Stimulated activated naive CD8-positive, alpha-beta T cell treated with anti-CD3 and anti-CD28 coated beads, Interleukin-15, Interleukin-2, amounts not matched to agents 100 ng/mL and 50 ng/mL, for 24 hours (primary cell): ENCODE data around the gene TRAF5.
"Not testable (repeated sequence)": the region's sequence is repeated elsewhere in the genome, so short reads cannot be mapped to it uniquely, and the experiment has no call there.

Source experiments
- H3K27ac Mint-ChIP-seq: one replicate; pipeline ENCODE4 v1.8.0; 2021; ENCODE audit warnings: mild to moderate bottlenecking, mixed read lengths
- H3K27me3 Mint-ChIP-seq: one replicate; pipeline ENCODE4 v1.8.0; 2021; ENCODE audit warnings: mixed read lengths
- H3K36me3 Mint-ChIP-seq: one replicate; pipeline ENCODE4 v1.8.0; 2021; ENCODE audit warnings: low read depth, mixed read lengths
- H3K4me1 Mint-ChIP-seq: one replicate; pipeline ENCODE4 v1.8.0; 2021; ENCODE audit warnings: low read depth, mixed read lengths
- H3K4me3 Mint-ChIP-seq: one replicate; pipeline ENCODE4 v1.8.0; 2021; ENCODE audit warnings: mild to moderate bottlenecking, mixed read lengths
- H3K9me3 Mint-ChIP-seq: one replicate; pipeline ENCODE4 v1.8.0; 2021; ENCODE audit warnings: mixed read lengths

TRAF5 gene

DNA sequence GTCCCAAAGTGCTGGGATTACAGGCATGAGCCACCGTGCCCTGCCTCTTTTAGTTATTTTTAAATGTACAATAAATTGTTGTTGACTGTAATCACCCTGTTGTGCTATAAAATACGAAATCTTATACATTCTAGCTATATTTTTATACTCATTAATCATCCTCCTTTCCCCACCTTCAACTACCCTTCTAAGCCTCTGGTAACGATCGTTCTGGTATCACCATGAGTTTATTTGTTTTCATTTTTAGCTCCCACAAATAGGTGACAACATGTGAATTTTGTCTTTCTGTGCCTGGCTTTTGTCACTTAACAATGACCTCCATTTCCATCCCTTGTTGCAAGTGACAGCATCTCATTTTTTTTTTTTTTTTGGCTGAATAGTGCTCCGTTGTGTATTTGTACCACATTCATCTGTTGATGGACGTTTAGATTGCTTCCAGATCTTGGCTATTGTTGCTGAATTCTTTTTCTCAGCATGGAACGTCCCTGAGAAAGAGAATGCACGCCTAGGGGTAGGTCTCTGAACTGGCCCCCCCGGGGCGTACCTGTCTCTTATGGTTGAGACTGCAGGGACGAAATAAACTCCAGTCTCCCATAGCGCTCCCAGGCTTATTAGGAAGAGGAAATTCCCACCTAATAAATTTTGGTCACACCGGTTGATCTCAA, 71.8 kb downstream of the TRAF5 start:
- not testable (repeated sequence) for H3K4me1 Mint-ChIP-seq, H3K9me3 Mint-ChIP-seq, H3K27me3 Mint-ChIP-seq, H3K4me3 Mint-ChIP-seq, H3K27ac Mint-ChIP-seq
- H3K36me3 Mint-ChIP-seq, result peaks cover 33% of the 10 kb centered on the region

DNA sequence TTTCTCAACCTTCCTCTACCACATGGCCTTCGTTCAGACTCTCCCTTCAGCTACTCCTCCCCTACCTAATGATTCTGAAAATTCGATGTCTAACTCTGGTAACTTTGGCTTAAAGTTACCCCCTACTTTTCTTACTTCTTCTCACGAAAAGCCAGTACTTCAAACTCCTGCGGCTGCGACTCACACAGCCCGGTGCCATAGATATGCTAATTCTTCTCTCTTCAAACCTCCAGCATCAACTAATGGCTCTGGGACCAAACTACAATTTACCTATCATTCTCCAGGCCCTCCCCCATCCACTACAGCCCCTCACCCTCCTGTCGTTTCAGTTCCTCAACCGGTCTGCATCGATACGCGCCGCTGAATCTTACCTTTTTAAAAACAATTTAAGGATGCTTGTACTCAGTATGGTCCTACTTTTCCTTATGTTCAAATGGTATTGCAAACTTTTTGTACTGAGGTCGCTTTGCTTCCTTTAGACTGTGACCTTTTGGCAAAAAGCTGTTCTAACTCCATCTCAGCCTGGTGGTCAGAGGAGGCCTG, 73.3 kb downstream of the TRAF5 start:
- H3K27ac Mint-ChIP-seq, H3K9me3 Mint-ChIP-seq, H3K4me1 Mint-ChIP-seq, H3K27me3 Mint-ChIP-seq, H3K4me3 Mint-ChIP-seq: not testable (repeated sequence)
- peaks cover 36% of the 10 kb centered on the region for H3K36me3 Mint-ChIP-seq

DNA sequence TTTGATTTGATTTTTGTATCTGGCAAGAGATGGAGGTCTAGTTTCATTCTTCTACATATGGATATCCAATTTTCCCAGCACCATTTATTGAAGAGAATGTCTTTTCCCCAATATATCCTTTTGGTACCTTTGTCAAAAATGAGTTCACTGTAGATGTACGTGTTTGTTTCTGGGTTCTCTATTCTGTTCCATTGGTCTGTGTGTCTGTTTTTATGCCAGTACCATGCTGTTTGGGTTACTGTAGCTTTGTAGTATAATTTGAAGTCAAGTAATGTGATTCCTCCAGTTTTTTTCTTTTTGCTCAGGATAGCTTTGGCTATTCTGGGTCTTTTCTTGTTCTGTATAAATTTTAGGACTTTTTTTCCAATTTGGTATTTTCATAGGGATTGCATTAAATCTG, 75.1 kb downstream of the TRAF5 start:
- H3K27me3 Mint-ChIP-seq, H3K27ac Mint-ChIP-seq, H3K9me3 Mint-ChIP-seq, H3K4me3 Mint-ChIP-seq, H3K4me1 Mint-ChIP-seq: not testable (repeated sequence)
- peaks cover 35% of the 10 kb centered on the region for H3K36me3 Mint-ChIP-seq

DNA sequence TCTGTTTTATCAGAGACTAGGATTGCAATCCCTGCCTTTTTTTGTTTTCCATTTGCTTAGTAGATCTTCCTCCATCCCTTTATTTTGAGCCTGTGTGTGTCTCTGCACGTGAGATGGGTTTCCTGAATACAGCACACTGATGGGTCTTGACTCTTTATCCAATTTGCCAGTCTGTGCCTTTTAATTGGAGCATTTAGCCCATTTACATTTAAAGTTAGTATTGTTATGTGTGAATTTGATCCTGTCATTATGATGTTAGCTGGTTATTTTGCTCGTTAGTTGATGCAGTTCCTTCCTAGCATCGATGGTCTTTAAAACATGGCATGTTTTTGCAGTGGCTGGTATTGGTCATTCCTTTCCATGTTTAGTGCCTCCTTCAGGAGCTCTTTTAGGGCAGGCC, 79.5 kb downstream of the TRAF5 start:
- not testable (repeated sequence) for H3K4me3 Mint-ChIP-seq, H3K4me1 Mint-ChIP-seq, H3K27ac Mint-ChIP-seq, H3K27me3 Mint-ChIP-seq
- Mint-ChIP-seq H3K36me3 (peaks cover 37% of the 10 kb centered on the region), H3K9me3 (peaks cover 14% of the 10 kb centered on the region)

DNA sequence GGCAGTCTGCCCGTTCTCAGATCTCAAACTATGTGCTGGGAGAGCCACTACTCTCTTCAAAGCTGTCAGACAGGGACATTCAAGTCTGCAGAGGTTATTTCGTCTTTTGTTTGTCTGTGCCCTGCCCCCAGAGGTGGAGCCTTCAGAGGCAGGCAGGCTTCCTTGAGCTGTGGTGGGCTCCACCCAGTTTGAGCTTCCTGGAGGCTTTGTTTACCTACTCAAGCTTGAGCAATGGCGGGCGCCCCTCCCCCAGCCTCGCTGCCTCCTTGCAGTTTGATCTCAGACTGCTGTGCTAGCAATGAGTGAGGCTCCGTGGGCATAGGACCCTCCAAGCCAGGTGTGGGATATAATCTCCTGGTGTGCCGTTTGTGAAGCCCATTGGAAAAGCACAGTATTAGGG, 81.1 kb downstream of the TRAF5 start:
- not testable (repeated sequence) for H3K4me1 Mint-ChIP-seq, H3K27ac Mint-ChIP-seq, H3K4me3 Mint-ChIP-seq, H3K27me3 Mint-ChIP-seq
- peaks cover 31% of the 10 kb centered on the region for H3K36me3 Mint-ChIP-seq
- peaks cover 14% of the 10 kb centered on the region for H3K9me3 Mint-ChIP-seq

DNA sequence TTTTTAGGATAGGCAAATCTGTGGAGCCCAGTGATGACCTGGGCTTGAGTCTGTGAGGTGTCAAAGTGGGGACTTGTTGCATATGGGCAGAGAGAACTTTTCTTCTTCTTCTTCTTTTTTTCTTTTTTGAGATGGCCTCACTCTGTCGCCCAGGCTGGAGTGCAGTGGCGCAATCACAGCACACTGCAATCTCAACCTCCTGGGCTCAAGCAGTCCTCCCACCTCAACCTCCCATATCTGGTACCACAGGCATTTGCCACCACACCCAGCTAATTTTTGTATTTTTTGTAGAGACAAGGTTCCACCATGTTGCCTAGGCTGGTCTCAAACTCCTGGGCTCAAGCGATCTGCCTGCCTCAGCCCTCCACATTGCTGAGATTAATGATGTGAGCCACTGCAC, 85.0 kb downstream of the TRAF5 start:
- peaks cover 15% of the 10 kb centered on the region for H3K4me1 Mint-ChIP-seq
- H3K4me3 Mint-ChIP-seq, result no peak overlapping the region
- H3K27me3 Mint-ChIP-seq, result no peaks in the 10 kb centered on the region
- no peak overlapping the region for H3K27ac Mint-ChIP-seq
- H3K9me3 Mint-ChIP-seq, result peaks cover 8% of the 10 kb centered on the region
- H3K36me3 Mint-ChIP-seq, result peaks cover 23% of the 10 kb centered on the region

DNA sequence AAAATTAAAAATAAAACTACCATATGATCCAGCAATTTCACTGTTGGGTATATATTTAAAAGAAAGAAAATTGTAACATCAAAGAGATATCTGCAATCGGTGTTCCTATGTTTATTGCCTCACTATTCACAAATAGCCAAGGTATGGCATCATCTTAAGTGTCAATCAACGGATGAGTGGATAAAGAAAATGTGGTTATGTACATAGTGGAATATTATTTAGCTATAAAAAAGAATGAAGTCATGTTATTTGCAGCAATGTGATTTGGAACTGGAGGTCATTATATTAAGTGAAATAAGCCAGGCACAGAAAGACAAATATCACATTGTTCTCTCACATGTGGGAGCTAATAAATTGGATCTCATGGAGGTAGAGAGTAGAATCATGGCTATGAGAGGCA, 89.1 kb downstream of the TRAF5 start:
- H3K36me3 Mint-ChIP-seq, result peaks cover 5% of the 10 kb centered on the region
- peak overlapping the region; percentile 77 for H3K4me3 Mint-ChIP-seq
- peak overlapping the region; percentile 79 for H3K27ac Mint-ChIP-seq
- peaks cover 29% of the 10 kb centered on the region for H3K4me1 Mint-ChIP-seq
- H3K27me3 Mint-ChIP-seq, result no peaks in the 10 kb centered on the region
- no peaks in the 10 kb centered on the region for H3K9me3 Mint-ChIP-seq

DNA sequence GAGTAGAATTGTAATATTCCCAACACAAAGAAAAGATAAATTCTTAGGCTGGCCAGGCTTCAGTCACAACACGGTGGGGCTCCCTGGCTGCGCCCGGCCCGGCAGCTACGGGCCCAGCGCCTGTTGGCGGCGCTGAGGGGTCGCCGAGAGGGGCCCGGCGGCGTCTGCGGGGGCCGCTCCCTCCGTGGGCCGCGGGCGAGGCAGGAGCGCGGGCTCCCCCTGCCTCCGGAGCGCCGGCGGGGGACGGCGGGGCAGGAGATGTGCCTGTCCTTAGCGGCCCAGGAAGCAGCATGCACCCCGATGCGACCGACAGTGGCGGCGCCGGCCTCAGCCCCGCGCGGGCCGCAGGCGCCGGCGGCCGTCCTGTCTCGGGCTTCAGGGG, 89.6 kb downstream of the TRAF5 start:
- Mint-ChIP-seq H3K4me1 (peaks cover 30% of the 10 kb centered on the region), H3K27ac (peak overlapping the region; percentile 79), H3K4me3 (peak overlapping the region; percentile 77)
- not testable (repeated sequence) for H3K27me3 Mint-ChIP-seq, H3K36me3 Mint-ChIP-seq, H3K9me3 Mint-ChIP-seq

DNA sequence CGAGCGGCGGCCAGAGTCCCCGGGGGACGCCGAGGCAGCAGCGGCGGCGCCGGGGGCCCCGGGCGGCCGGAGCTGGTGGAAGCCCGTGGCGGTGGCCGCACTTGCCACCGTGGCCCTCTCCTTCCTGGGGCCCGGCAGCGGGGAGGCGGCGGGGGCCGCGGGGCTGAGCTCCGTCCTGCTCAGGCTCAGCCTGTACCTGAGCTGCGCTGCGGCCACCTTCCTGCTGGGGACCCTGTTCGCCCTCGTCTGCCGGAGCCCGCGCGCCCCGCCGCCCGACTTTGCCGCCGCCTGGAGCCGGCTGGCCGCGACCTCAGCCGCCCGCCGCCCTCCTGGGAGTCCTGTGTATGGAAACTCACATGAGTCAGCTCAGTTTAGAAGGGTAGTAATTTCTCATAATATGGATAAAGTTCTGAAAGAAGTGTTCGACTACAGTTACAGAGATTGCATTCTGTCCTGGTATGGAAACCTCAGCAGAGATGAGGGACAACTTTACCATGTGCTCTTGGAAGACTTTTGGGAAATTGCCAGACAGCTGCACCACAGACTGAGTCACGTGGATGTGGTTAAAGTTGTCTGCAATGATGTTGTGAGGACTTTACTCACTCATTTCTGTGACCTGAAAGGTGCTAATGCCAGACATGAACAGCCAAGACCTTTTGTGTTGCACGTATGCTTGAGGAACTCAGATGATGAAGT, 90.1 kb downstream of the TRAF5 start:
- Mint-ChIP-seq H3K4me3 (peak overlapping the region; percentile 78), H3K4me1 (peaks cover 30% of the 10 kb centered on the region), H3K27ac (peak overlapping the region; percentile 90)
- not testable (repeated sequence) for H3K27me3 Mint-ChIP-seq, H3K36me3 Mint-ChIP-seq, H3K9me3 Mint-ChIP-seq

DNA sequence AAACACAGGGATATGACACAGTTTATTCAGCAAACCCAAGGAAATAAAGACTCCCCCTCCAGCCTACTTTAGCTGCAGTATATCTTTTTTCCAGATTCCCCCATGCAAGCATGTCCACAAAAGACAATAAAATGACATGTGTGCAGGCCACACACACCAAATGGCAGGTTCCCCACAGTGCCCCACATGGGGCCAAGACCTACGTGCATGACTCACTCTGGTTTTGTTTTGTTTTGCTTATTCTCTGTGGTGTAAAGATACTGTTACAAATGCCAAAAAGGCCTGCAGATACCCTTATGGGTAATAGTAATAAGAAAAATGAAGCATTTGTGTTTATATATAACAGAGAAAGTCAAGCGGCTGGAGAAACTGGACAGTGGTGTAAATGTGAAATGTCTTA, 93.8 kb downstream of the TRAF5 start:
- Mint-ChIP-seq H3K27ac (no peak overlapping the region), H3K4me3 (no peak overlapping the region), H3K4me1 (peaks cover 30% of the 10 kb centered on the region), H3K36me3 (no peaks in the 10 kb centered on the region), H3K9me3 (no peaks in the 10 kb centered on the region), H3K27me3 (no peaks in the 10 kb centered on the region)

DNA sequence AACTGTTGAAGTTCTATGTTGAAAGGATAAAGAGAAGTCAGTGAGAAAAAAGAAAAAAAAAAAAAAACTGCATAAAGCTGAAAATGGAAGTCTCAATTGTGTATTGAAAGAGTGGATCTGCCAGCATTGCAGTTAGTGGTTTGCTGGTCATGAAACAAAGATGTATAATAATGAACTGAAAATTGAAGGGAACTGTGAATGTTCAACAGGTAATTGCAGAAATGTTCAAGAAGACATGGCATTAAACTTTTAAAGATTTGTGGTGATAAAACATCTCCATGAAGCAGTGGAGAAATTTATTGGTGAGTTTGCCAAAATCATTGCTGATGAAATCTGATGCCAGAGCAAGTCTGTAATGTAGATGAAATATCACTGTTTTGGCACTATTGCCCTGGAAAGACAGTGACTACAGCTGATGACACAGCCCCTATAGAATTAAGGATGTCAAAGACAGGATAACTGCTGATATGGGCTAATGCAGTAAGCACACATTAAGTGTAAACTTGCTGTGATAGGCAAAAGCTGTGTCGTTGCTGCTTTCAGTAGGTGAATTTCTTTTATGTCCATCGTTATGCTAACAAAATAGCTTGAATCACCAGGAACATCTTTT, 94.3 kb downstream of the TRAF5 start:
- no peak overlapping the region for H3K4me3 Mint-ChIP-seq
- H3K27me3 Mint-ChIP-seq, result no peaks in the 10 kb centered on the region
- H3K27ac Mint-ChIP-seq, result no peak overlapping the region
- H3K36me3 Mint-ChIP-seq, result no peaks in the 10 kb centered on the region
- H3K9me3 Mint-ChIP-seq, result no peaks in the 10 kb centered on the region
- peaks cover 25% of the 10 kb centered on the region for H3K4me1 Mint-ChIP-seq

DNA sequence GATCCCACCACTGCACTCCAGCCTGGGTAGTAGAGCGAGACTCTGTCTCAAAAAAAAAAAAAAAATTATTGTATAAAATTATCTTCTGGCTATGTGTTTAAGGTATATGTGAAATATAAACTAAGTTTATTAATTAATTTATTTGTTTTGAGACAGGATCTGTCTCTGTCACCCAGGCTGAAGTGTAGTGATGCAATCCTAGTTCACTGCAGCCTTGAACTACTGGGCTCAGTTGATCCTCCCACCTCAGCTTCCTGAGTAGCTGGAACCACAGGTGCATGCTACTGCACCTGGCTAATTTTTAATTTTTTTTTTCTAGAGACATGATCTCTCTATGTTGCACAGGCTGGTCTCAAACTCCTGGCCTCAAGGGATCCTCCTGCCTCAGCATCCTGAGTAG, 97.4 kb downstream of the TRAF5 start:
- H3K9me3 Mint-ChIP-seq, result no peaks in the 10 kb centered on the region
- H3K27me3 Mint-ChIP-seq, result no peaks in the 10 kb centered on the region
- H3K4me1 Mint-ChIP-seq, result peaks cover 15% of the 10 kb centered on the region
- H3K36me3 Mint-ChIP-seq, result no peaks in the 10 kb centered on the region
- H3K27ac Mint-ChIP-seq, result no peak overlapping the region
- no peak overlapping the region for H3K4me3 Mint-ChIP-seq
